SK-N-SH treated with all-trans-retinoic acid at 6 μM for 48 hours (cell line): ENCODE results near the gene MYEOV.

ENCODE experiments used
- ARNTL ChIP-seq: fragments of 450-650 bp; formaldehyde crosslinking; IDR thresholded peaks from 2 replicates; pipeline ENCODE4 v1.5.0; 2020; ENCODE audit warnings: low read depth, mild to moderate bottlenecking, moderate library complexity, borderline replicate concordance
- BACH2 ChIP-seq: fragments of 250-450 bp; sonication (Bioruptor Pico); IDR thresholded peaks from 2 replicates; pipeline ENCODE4 v1.9.0; 2021; ENCODE audit warnings: mild to moderate bottlenecking, borderline replicate concordance
- ESRRG ChIP-seq: fragments of 250-450 bp; sonication (Bioruptor Pico); IDR thresholded peaks from 2 replicates; pipeline ENCODE4 v1.6.1; 2021; ENCODE audit warnings: mild to moderate bottlenecking
- ISL1 ChIP-seq: fragments of 250-450 bp; sonication (Bioruptor Pico); IDR thresholded peaks from 2 replicates; pipeline ENCODE4 v2.1.2; 2022; ENCODE audit warnings: mild to moderate bottlenecking, moderate library complexity
- PPARA ChIP-seq: fragments of 250-450 bp; sonication (Bioruptor Pico); IDR thresholded peaks from 2 replicates; pipeline ENCODE4 v1.5.0; 2020; ENCODE audit warnings: mild to moderate bottlenecking, borderline replicate concordance
- RARB ChIP-seq: fragments of 250-450 bp; sonication (Bioruptor Pico); IDR thresholded peaks from 2 replicates; pipeline ENCODE4 v1.8.0; 2021; ENCODE audit warnings: mild to moderate bottlenecking, moderate library complexity
- TOX ChIP-seq: fragments of 250-450 bp; sonication (Bioruptor Pico); IDR thresholded peaks from 2 replicates; pipeline ENCODE4 v1.8.0; 2021; ENCODE audit warnings: mild to moderate bottlenecking, moderate library complexity, borderline replicate concordance
- ZC3H10 ChIP-seq: fragments of 250-450 bp; sonication (Bioruptor Pico); IDR thresholded peaks from 2 replicates; pipeline ENCODE4 v1.5.1; 2021; ENCODE audit warnings: mild to moderate bottlenecking, moderate library complexity
- ZNF8 ChIP-seq: fragments of 450-650 bp; formaldehyde crosslinking; IDR thresholded peaks from 2 replicates; pipeline ENCODE4 v1.5.0; 2020; ENCODE audit warnings: mild to moderate bottlenecking, moderate library complexity
- TF ChIP-seq, protein P1 (sequence below): fragments of 250-450 bp; sonication (Bioruptor Pico); IDR thresholded peaks from 2 replicates; pipeline ENCODE4 v1.8.0; 2020; ENCODE audit warnings: mild to moderate bottlenecking, moderate library complexity, borderline replicate concordance
- TF ChIP-seq, protein P2 (sequence below): fragments of 250-450 bp; sonication (Bioruptor Pico); IDR thresholded peaks from 2 replicates; pipeline ENCODE4 v1.5.1; 2021; ENCODE audit warnings: mild to moderate bottlenecking, moderate library complexity
- TF ChIP-seq, protein P3 (sequence below): fragments of 250-450 bp; sonication (Bioruptor Pico); IDR thresholded peaks from 2 replicates; pipeline ENCODE4 v1.5.1; 2020; ENCODE audit warnings: low read depth, mild to moderate bottlenecking, moderate library complexity

DNA sequence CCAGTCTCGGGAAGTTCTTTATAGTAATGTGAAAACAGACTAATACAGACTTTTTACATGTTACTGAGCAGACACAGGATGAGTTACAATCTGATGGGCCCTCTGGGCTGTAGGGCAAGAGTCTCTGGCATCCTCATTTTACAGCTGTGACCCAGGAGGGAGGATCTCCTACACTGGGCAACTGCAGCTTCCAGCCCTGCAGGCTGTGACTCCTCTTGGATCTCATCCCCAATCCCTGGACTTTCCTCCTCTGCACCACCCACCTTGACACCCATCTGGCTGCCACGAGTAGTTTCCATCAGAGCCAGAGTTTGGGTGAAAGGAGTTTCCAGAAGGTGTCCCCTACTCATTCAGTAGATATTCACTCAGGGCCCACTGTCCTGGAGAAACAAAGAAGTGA is 48.9 kb upstream of the MYEOV start:
- TF ChIP-seq ZC3H10 (CRISPR knock-in tag) (no peak), PPARA (CRISPR knock-in tag) (no peak), ESRRG (CRISPR knock-in tag) (no peak), ISL1 (CRISPR knock-in tag) (no peak), RARB (CRISPR knock-in tag) (no peak), ARNTL (CRISPR knock-in tag) (no peak), TOX (CRISPR knock-in tag) (no peak), BACH2 (CRISPR knock-in tag) (no peak), ZNF8 (CRISPR knock-in tag) (no peak)
- TF ChIP-seq, protein P1, sequence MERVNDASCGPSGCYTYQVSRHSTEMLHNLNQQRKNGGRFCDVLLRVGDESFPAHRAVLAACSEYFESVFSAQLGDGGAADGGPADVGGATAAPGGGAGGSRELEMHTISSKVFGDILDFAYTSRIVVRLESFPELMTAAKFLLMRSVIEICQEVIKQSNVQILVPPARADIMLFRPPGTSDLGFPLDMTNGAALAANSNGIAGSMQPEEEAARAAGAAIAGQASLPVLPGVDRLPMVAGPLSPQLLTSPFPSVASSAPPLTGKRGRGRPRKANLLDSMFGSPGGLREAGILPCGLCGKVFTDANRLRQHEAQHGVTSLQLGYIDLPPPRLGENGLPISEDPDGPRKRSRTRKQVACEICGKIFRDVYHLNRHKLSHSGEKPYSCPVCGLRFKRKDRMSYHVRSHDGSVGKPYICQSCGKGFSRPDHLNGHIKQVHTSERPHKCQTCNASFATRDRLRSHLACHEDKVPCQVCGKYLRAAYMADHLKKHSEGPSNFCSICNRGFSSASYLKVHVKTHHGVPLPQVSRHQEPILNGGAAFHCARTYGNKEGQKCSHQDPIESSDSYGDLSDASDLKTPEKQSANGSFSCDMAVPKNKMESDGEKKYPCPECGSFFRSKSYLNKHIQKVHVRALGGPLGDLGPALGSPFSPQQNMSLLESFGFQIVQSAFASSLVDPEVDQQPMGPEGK (CRISPR knock-in tag) = no peak
- TF ChIP-seq, protein P2, sequence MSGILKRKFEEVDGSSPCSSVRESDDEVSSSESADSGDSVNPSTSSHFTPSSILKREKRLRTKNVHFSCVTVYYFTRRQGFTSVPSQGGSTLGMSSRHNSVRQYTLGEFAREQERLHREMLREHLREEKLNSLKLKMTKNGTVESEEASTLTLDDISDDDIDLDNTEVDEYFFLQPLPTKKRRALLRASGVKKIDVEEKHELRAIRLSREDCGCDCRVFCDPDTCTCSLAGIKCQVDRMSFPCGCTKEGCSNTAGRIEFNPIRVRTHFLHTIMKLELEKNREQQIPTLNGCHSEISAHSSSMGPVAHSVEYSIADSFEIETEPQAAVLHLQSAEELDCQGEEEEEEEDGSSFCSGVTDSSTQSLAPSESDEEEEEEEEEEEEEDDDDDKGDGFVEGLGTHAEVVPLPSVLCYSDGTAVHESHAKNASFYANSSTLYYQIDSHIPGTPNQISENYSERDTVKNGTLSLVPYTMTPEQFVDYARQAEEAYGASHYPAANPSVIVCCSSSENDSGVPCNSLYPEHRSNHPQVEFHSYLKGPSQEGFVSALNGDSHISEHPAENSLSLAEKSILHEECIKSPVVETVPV = no peak
- TF ChIP-seq, protein P3, sequence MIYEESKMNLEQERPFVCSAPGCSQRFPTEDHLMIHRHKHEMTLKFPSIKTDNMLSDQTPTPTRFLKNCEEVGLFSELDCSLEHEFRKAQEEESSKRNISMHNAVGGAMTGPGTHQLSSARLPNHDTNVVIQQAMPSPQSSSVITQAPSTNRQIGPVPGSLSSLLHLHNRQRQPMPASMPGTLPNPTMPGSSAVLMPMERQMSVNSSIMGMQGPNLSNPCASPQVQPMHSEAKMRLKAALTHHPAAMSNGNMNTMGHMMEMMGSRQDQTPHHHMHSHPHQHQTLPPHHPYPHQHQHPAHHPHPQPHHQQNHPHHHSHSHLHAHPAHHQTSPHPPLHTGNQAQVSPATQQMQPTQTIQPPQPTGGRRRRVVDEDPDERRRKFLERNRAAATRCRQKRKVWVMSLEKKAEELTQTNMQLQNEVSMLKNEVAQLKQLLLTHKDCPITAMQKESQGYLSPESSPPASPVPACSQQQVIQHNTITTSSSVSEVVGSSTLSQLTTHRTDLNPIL (CRISPR knock-in tag) = no peak
